ENCODE results near the gene DCDC2C.

Gene DCDC2C

GRCh38 chr2:3771576-3771975 is 68.2 kb downstream of the DCDC2C start:
- DNase-seq (ENCODE audit: low spot score), result no peak
- TF ChIP-seq, protein P1, sequence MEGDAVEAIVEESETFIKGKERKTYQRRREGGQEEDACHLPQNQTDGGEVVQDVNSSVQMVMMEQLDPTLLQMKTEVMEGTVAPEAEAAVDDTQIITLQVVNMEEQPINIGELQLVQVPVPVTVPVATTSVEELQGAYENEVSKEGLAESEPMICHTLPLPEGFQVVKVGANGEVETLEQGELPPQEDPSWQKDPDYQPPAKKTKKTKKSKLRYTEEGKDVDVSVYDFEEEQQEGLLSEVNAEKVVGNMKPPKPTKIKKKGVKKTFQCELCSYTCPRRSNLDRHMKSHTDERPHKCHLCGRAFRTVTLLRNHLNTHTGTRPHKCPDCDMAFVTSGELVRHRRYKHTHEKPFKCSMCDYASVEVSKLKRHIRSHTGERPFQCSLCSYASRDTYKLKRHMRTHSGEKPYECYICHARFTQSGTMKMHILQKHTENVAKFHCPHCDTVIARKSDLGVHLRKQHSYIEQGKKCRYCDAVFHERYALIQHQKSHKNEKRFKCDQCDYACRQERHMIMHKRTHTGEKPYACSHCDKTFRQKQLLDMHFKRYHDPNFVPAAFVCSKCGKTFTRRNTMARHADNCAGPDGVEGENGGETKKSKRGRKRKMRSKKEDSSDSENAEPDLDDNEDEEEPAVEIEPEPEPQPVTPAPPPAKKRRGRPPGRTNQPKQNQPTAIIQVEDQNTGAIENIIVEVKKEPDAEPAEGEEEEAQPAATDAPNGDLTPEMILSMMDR (IDR thresholded peaks at IDR 0.05; ENCODE audit: poor library complexity, severe bottlenecking), result no peak
- no peak for ATAC-seq (ENCODE audit: low read depth)

DNA sequence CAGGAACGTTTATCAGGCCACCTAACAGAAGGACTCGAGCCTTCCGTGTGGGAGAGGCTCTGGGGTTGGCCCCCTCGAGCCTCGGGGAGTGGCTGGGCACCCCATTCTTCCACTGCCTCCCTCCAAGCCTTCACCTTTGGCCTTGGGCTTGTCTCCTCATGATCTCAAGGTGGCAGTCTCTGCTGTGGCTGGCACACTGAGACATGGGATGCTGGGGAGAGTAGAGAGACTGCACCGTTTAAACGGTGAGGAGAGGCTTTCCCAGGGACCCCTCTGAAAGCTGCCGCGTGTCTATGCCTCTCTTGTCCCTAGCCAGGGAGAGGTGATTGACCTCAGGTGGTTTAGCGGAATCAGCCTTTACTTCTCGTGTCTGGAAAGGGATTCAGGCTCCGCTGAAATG is 71.0 kb downstream of the DCDC2C start:
- H3K4me1 ChIP-seq (ENCODE audit: insufficient read depth, poor library complexity, severe bottlenecking), result no peaks in the 10 kb centered on the region
- no peak overlapping the region for H3K27ac ChIP-seq (ENCODE audit: poor library complexity, severe bottlenecking)
- peaks cover 2% of the 10 kb centered on the region for H3K9me3 ChIP-seq (ENCODE audit: severe bottlenecking)
- H3K36me3 ChIP-seq (ENCODE audit: low read depth), result no peaks in the 10 kb centered on the region
- TF ChIP-seq, protein P1 (IDR thresholded peaks at IDR 0.05; ENCODE audit: poor library complexity, severe bottlenecking), result no peak
- ATAC-seq (ENCODE audit: low read depth) (no peak), DNase-seq (ENCODE audit: low spot score) (no peak)
- H3K4me3 ChIP-seq (ENCODE audit: severe bottlenecking), result no peak overlapping the region
- H3K27me3 ChIP-seq (ENCODE audit: insufficient read depth, poor library complexity, severe bottlenecking), result no peaks in the 10 kb centered on the region

More at GRCh38 chr2:3771576-3771975, 68.2 kb downstream of the DCDC2C start:
- Histone ChIP-seq H3K4me3 (ENCODE audit: severe bottlenecking) (no peak overlapping the region), H3K27me3 (ENCODE audit: insufficient read depth, poor library complexity, severe bottlenecking) (no peaks in the 10 kb centered on the region), H3K4me1 (ENCODE audit: insufficient read depth, poor library complexity, severe bottlenecking) (no peaks in the 10 kb centered on the region), H3K36me3 (ENCODE audit: low read depth) (no peaks in the 10 kb centered on the region), H3K27ac (ENCODE audit: poor library complexity, severe bottlenecking) (no peak overlapping the region), H3K9me3 (ENCODE audit: severe bottlenecking) (no peaks in the 10 kb centered on the region)

DNA sequence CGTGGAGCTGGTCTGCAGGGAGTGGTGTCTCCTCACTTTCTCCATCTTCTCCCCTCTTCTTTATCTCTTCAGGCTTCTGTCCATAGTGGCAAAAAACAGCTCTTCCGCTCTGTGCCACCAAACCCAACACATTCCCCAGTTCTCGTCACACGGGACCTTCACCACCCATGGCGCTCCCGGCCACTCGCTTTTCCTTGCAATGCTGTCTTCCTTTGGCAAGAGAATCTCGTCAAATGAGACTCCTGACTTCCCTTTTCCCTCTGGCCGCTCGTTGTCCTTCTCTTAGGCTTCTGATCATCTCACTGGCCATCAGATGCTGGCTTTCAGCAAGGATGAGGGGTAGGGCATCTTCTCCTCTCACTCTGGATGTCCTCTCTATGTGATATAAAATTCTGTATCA is 72.9 kb downstream of the DCDC2C start:
- ATAC-seq (ENCODE audit: low read depth), result no peak
- Histone ChIP-seq H3K4me3 (ENCODE audit: severe bottlenecking) (no peak overlapping the region), H3K4me1 (ENCODE audit: insufficient read depth, poor library complexity, severe bottlenecking) (no peaks in the 10 kb centered on the region), H3K27ac (ENCODE audit: poor library complexity, severe bottlenecking) (no peak overlapping the region), H3K9me3 (ENCODE audit: severe bottlenecking) (peaks cover 2% of the 10 kb centered on the region), H3K27me3 (ENCODE audit: insufficient read depth, poor library complexity, severe bottlenecking) (no peaks in the 10 kb centered on the region), H3K36me3 (ENCODE audit: low read depth) (no peaks in the 10 kb centered on the region)
- DNase-seq (ENCODE audit: low spot score), result no peak
- TF ChIP-seq, protein P1 (IDR thresholded peaks at IDR 0.05; ENCODE audit: poor library complexity, severe bottlenecking), result no peak

DNA sequence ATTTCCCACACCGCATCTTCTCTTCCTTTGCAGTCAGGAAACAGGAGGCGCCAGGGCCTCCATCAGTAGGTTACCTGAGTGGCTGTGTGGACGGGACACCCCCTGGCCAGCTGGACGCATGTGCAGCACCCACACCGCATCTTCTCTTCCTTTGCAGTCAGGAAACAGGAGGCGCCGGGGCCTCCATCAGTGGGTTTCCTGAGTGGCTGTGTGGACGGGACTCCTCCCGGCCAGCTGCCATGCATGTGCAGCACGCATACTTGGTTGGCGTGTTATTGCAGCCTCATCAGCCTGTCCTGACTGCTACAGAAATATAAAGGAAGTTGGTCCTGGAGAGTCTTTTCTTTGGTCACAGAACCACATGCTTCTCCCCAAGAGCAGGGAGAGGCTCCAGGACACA is 74.6 kb downstream of the DCDC2C start:
- H3K27me3 ChIP-seq (ENCODE audit: insufficient read depth, poor library complexity, severe bottlenecking), result no peaks in the 10 kb centered on the region
- no peaks in the 10 kb centered on the region for H3K36me3 ChIP-seq (ENCODE audit: low read depth)
- H3K27ac ChIP-seq (ENCODE audit: poor library complexity, severe bottlenecking), result no peak overlapping the region
- DNase-seq (ENCODE audit: low spot score) (no peak), ATAC-seq (ENCODE audit: low read depth) (no peak)
- H3K4me3 ChIP-seq (ENCODE audit: severe bottlenecking), result no peak overlapping the region
- H3K9me3 ChIP-seq (ENCODE audit: severe bottlenecking), result peaks cover 2% of the 10 kb centered on the region
- no peaks in the 10 kb centered on the region for H3K4me1 ChIP-seq (ENCODE audit: insufficient read depth, poor library complexity, severe bottlenecking)
- TF ChIP-seq, protein P1 (IDR thresholded peaks at IDR 0.05; ENCODE audit: poor library complexity, severe bottlenecking), result no peak

GRCh38 chr2:3778851-3779495 is 75.6 kb downstream of the DCDC2C start:
- TF ChIP-seq, protein P1 (IDR thresholded peaks at IDR 0.05; ENCODE audit: poor library complexity, severe bottlenecking), result no peak
- Histone ChIP-seq H3K4me3 (ENCODE audit: severe bottlenecking) (no peak overlapping the region), H3K4me1 (ENCODE audit: insufficient read depth, poor library complexity, severe bottlenecking) (no peaks in the 10 kb centered on the region), H3K36me3 (ENCODE audit: low read depth) (no peaks in the 10 kb centered on the region), H3K27ac (ENCODE audit: poor library complexity, severe bottlenecking) (no peak overlapping the region), H3K27me3 (ENCODE audit: insufficient read depth, poor library complexity, severe bottlenecking) (no peaks in the 10 kb centered on the region), H3K9me3 (ENCODE audit: severe bottlenecking) (peaks cover 2% of the 10 kb centered on the region)
- ATAC-seq (ENCODE audit: low read depth), result no peak
- DNase-seq (ENCODE audit: low spot score), result no peak
